ENCODE measurements around the gene PTBP1. TPM values are rescaled to one million over a fixed set of nuclear protein-coding genes. Genes with fewer than 3 reads are reported as not detected.
A peak's percentile ranks its signal among the peaks of the same experiment; 100 is the strongest.

The PTBP1 gene
- total RNA-seq, 4 donors from 2014 or later = 45.0 to 278 (median 106) TPM

- intact Hi-C loops (cut with DNase I; ENCODE audit: low total_unique reads) = no loop called here
- no peak for DNase-seq
- no peak overlapping the region for H3K27ac ChIP-seq
- no peaks in the 10 kb centered on the region for H3K9me3 ChIP-seq
- H3K4me3 ChIP-seq = no peak overlapping the region
- TF ChIP-seq CTCF (IDR thresholded peaks at IDR 0.05) (no peak), POLR2A (IDR thresholded peaks at IDR 0.05) (no peak)
- H3K4me1 ChIP-seq = peaks cover 0 to 17% of the 10 kb centered on the region in 2 donors
- H3K36me3 ChIP-seq = no peaks in the 10 kb centered on the region
- peaks cover 0 to 27% of the 10 kb centered on the region in 2 donors for H3K27me3 ChIP-seq
These were observed 61.0 kb downstream of the PTBP1 start for GRCh38 chr19:858284-858683.

- TF ChIP-seq POLR2A (IDR thresholded peaks at IDR 0.05) = peak in 1 of 2 donors; percentile 20
- TF ChIP-seq CTCF (IDR thresholded peaks at IDR 0.05) = no peak
- Histone ChIP-seq H3K4me1 (peaks cover 0 to 17% of the 10 kb centered on the region in 2 donors), H3K9me3 (no peaks in the 10 kb centered on the region), H3K27ac (peak within 1 kb of the TSS in 1 of 2 donors; percentile 27), H3K36me3 (no peaks in the 10 kb centered on the region), H3K4me3 (peak within 1 kb of the TSS in 1 of 2 donors; percentile 7), H3K27me3 (peaks cover 0 to 26% of the 10 kb centered on the region in 2 donors)
- intact Hi-C loops (cut with DNase I; ENCODE audit: low total_unique reads) = no loop called here
- DNase-seq = no peak
These were observed 61.9 kb downstream of the PTBP1 start, which contains the start of gene CFD for GRCh38 chr19:858868-859843. Gene CFD, plus strand, starts transcription at chr19:859664. Its CDS starts 26 bp downstream, at chr19:859690.

GRCh38 chr19:861141-861755 is 64.0 kb downstream of the PTBP1 start:
- H3K9me3 ChIP-seq = no peaks in the 10 kb centered on the region
- peaks cover 0 to 17% of the 10 kb centered on the region in 2 donors for H3K4me1 ChIP-seq
- intact Hi-C loops (cut with DNase I; ENCODE audit: low total_unique reads) = loop anchor here (10.0 kb wide), 1 partner anchor 124 kb away; the partner anchor contains the start of gene WDR18
- H3K27ac ChIP-seq = no peak overlapping the region
- H3K36me3 ChIP-seq = no peaks in the 10 kb centered on the region
- TF ChIP-seq POLR2A (IDR thresholded peaks at IDR 0.05) (no peak), CTCF (IDR thresholded peaks at IDR 0.05) (no peak)
- peaks cover 0 to 20% of the 10 kb centered on the region in 2 donors for H3K27me3 ChIP-seq
- no peak for DNase-seq
- no peak overlapping the region for H3K4me3 ChIP-seq

MicroRNAs encoded within 50 kb of the gene (microRNA counts, 767-probe panel; counts per million panel counts)
- microRNA hsa-miR-3187-3p = 0 counts per million in 2 donors

Small RNAs within 50 kb of the gene (microRNA-seq; reads per million reads assigned to microRNA genes)
- gene MIR3187 (ENCODE audit: borderline microRNAs expressed, borderline replicate concordance) = not detected
- not detected for gene MIR4745 (ENCODE audit: borderline microRNAs expressed, borderline replicate concordance)

Small RNAs within 50 kb of the gene (small RNA-seq; reads per million reads assigned to genes)
- not detected for gene MIR3187

Other genes with a start within 250 kb of the PTBP1 start
- gene BSG, start 224.9 kb upstream of the PTBP1 start, total RNA-seq = 100 to 1,000 TPM; 211 to 305 (median 280) TPM
- gene HCN2, start 207.6 kb upstream of the PTBP1 start, total RNA-seq = under 1 TPM in 1 of 4 donors, not detected in 3; 0.83 TPM
- 10 to 100 TPM; 10.5 to 42.0 (median 24.1) TPM for gene POLRMT, start 163.9 kb upstream of the PTBP1 start, total RNA-seq
- 1 to 10 TPM in 1 of 4 donors, not detected in 3; 1.4 TPM for gene FGF22, start 157.6 kb upstream of the PTBP1 start, total RNA-seq
- 10 to 100 TPM in 3 of 4 donors, 1 to 10 TPM in 1; 9.5 to 44.3 (median 18.2) TPM for gene RNF126, start 134.2 kb upstream of the PTBP1 start, total RNA-seq
- gene FSTL3, start 121.1 kb upstream of the PTBP1 start, total RNA-seq = 10 to 100 TPM; 25.3 to 71.7 (median 37.3) TPM
- gene PRSS57, start 102.0 kb upstream of the PTBP1 start, total RNA-seq = not detected
- gene PALM, start 88.5 kb upstream of the PTBP1 start, total RNA-seq = 10 to 100 TPM; 12.6 to 91.0 (median 42.2) TPM
- gene MISP, start 46.3 kb upstream of the PTBP1 start, total RNA-seq = 1 to 10 TPM in 1 of 4 donors, under 1 TPM in 3; 0.26 to 5.5 (median 0.39) TPM
- 1 to 10 TPM in 1 of 4 donors, not detected in 3; 3.4 TPM for gene PLPPR3, start 24.5 kb downstream of the PTBP1 start, total RNA-seq
- 1 to 10 TPM in 1 of 4 donors, under 1 TPM in 1, not detected in 2; 0.85 to 2.6 TPM for gene AZU1, start 30.4 kb downstream of the PTBP1 start, total RNA-seq
- 1 to 10 TPM in 1 of 4 donors, not detected in 3; 2.9 TPM for gene PRTN3, start 43.5 kb downstream of the PTBP1 start, total RNA-seq
- gene ELANE, start 54.9 kb downstream of the PTBP1 start, total RNA-seq = 1 to 10 TPM in 1 of 4 donors, not detected in 3; 3.4 TPM
- 100 to 1,000 TPM in 1 of 4 donors, 10 to 100 TPM in 1, 1 to 10 TPM in 2; 3.2 to 233 (median 50.2) TPM for gene CFD, start 62.2 kb downstream of the PTBP1 start, total RNA-seq
- 10 to 100 TPM; 12.0 to 69.1 (median 43.1) TPM for gene MED16, start 95.7 kb downstream of the PTBP1 start, total RNA-seq
- gene RNU6-9, start 96.0 kb downstream of the PTBP1 start, total RNA-seq = not detected
- 10 to 100 TPM in 3 of 4 donors, 1 to 10 TPM in 1; 5.3 to 38.2 (median 21.2) TPM for gene R3HDM4, start 115.8 kb downstream of the PTBP1 start, total RNA-seq
- under 1 TPM in 1 of 4 donors, not detected in 3; 0.14 TPM for gene KISS1R, start 119.9 kb downstream of the PTBP1 start, total RNA-seq
- 10 to 100 TPM in 1 of 4 donors, 1 to 10 TPM in 3; 1.3 to 22.0 (median 3.8) TPM for gene ARID3A, start 128.6 kb downstream of the PTBP1 start, total RNA-seq
- 10 to 100 TPM; 13.6 to 34.9 (median 17.3) TPM for gene WDR18, start 186.9 kb downstream of the PTBP1 start, total RNA-seq
- gene GRIN3B, start 203.0 kb downstream of the PTBP1 start, total RNA-seq = under 1 TPM in 1 of 4 donors, not detected in 3; 0.48 TPM
- 100 to 1,000 TPM in 1 of 4 donors, 10 to 100 TPM in 3; 47.4 to 164 (median 56.9) TPM for gene TMEM259, start 223.7 kb downstream of the PTBP1 start, total RNA-seq
- not detected for gene RNU6-2, start 224.1 kb downstream of the PTBP1 start, total RNA-seq
- gene CNN2, start 229.2 kb downstream of the PTBP1 start, total RNA-seq = 100 to 1,000 TPM in 2 of 4 donors, 10 to 100 TPM in 2; 14.3 to 186 (median 88.5) TPM
- 10 to 100 TPM in 1 of 4 donors, 1 to 10 TPM in 2, under 1 TPM in 1; 0.59 to 10.4 (median 2.7) TPM for gene ABCA7, start 242.7 kb downstream of the PTBP1 start, total RNA-seq